PFSK-1 (cell line): ENCODE data around the gene MRPL17.

Experiments
- FOXP2 ChIP-seq: optimal IDR thresholded peaks from 2 replicates; pipeline ENCODE3; 2011; ENCODE audit warnings: borderline replicate concordance, control low read depth, inconsistent platforms; ENCODE audit not compliant: insufficient read depth; ENCODE audit errors: extremely low read length, extremely low read depth
- POLR2AphosphoS5 ChIP-seq: IDR thresholded peaks from 2 replicates; pipeline ENCODE4 v1.6.1; 2012; ENCODE audit warnings: low read depth, mild to moderate bottlenecking, control low read depth, low read length, moderate library complexity
- SIN3A ChIP-seq: IDR thresholded peaks from 2 replicates; pipeline ENCODE4 v1.6.1; 2012; ENCODE audit warnings: mild to moderate bottlenecking, low read length, moderate library complexity, borderline replicate concordance; ENCODE audit not compliant: insufficient read depth
- TAF1 ChIP-seq: IDR thresholded peaks from 2 replicates; pipeline ENCODE4 v1.6.1; 2012; ENCODE audit warnings: low read length, control low read depth, borderline replicate concordance; ENCODE audit not compliant: insufficient read depth
- TF ChIP-seq, protein P1 (sequence below), 2 experiments: IDR thresholded peaks; 2 replicates each; pipeline versions ENCODE4 v1.6.1 to v1.8.0; 2011 to 2012; ENCODE audit warnings: low read depth in 2 of 2, low read length in 2 of 2, control low read depth in 1 of 2, inconsistent platforms in 1 of 2, mild to moderate bottlenecking in 1 of 2, moderate library complexity in 1 of 2; ENCODE audit not compliant: insufficient read depth in 1 of 2

MRPL17 gene

DNA sequence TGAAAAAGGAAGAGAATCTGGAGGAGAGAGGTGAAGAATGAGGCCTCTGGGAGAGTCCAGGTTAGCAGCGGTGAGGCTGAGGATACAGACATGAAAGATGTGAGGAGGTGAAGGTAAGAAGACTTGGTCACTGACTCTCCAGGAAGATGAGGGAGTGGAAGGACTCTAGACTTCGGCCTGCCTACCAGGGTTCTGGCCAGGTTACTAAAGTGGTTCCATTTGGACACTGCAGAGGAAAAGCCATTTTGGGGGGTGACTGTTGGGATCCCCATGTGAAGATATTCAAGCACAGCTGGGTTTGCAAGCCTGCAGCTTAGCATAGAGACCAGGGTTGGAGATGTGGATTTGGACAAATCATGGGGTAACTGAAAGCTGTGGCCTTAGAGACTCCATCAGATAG is 35.3 kb downstream of the MRPL17 start:
- TF ChIP-seq POLR2AphosphoS5 = no peak
- no peak for TF ChIP-seq TAF1
- TF ChIP-seq SIN3A = no peak

DNA sequence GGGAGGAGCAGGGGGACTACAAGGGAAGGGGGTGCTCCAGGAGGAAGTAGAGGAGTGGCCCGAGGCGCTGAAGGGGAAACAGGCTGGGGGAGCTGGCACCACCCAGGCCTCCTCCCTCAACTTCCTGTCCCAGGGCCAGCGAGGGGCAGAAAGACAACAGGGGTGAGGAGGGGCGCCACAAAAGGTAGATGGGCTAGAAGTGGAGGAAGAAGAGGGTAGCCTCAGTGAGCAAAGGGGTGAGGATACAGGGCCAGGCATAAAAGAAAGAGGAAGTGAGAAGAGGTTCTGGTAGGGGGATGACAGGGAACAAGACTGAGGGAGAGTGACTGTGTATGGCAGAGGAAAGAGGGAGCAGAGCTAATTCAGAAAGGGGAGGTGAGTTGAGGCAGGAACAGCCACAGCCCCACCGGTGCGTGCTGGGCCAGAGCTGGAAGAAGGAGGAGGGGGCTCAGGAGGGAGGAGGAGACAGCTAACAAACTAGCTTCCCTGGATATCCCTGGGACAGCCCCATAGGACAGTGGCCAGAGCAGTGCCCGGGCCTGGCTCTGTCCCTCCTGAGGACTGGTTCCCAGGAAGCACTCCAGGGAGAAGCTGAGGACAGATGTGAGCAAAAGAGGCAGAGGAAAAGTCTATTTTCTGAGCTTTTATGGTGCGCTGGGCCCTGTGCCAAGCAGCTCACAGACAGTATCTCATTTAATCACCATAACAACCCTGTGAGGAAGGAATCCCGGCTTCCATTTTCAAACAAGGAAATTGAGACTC is 36.0 kb downstream of the MRPL17 start:
- TF ChIP-seq TAF1 = no peak
- TF ChIP-seq POLR2AphosphoS5 = no peak
- no peak for TF ChIP-seq SIN3A
- no peak for TF ChIP-seq FOXP2
- TF ChIP-seq, protein P1, sequence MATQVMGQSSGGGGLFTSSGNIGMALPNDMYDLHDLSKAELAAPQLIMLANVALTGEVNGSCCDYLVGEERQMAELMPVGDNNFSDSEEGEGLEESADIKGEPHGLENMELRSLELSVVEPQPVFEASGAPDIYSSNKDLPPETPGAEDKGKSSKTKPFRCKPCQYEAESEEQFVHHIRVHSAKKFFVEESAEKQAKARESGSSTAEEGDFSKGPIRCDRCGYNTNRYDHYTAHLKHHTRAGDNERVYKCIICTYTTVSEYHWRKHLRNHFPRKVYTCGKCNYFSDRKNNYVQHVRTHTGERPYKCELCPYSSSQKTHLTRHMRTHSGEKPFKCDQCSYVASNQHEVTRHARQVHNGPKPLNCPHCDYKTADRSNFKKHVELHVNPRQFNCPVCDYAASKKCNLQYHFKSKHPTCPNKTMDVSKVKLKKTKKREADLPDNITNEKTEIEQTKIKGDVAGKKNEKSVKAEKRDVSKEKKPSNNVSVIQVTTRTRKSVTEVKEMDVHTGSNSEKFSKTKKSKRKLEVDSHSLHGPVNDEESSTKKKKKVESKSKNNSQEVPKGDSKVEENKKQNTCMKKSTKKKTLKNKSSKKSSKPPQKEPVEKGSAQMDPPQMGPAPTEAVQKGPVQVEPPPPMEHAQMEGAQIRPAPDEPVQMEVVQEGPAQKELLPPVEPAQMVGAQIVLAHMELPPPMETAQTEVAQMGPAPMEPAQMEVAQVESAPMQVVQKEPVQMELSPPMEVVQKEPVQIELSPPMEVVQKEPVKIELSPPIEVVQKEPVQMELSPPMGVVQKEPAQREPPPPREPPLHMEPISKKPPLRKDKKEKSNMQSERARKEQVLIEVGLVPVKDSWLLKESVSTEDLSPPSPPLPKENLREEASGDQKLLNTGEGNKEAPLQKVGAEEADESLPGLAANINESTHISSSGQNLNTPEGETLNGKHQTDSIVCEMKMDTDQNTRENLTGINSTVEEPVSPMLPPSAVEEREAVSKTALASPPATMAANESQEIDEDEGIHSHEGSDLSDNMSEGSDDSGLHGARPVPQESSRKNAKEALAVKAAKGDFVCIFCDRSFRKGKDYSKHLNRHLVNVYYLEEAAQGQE (IDR thresholded peaks at IDR 0.05; ENCODE audit: insufficient read depth in 1 of 2, low read depth in 2 of 2, low read length in 2 of 2) = no peak

GRCh38 chr11:6646576-6646917 is 36.6 kb downstream of the MRPL17 start:
- TF ChIP-seq TAF1 = no peak
- TF ChIP-seq, protein P1 (IDR thresholded peaks at IDR 0.05; ENCODE audit: insufficient read depth in 1 of 2, low read depth in 2 of 2, low read length in 2 of 2) = peak; percentile 11 to 25; a peak in 1 of 4 replicates
- peak; percentile 61 for TF ChIP-seq FOXP2
- TF ChIP-seq POLR2AphosphoS5 = peak; percentile 59; the same call in 1 of the 2 replicates
- TF ChIP-seq SIN3A = no peak

DNA sequence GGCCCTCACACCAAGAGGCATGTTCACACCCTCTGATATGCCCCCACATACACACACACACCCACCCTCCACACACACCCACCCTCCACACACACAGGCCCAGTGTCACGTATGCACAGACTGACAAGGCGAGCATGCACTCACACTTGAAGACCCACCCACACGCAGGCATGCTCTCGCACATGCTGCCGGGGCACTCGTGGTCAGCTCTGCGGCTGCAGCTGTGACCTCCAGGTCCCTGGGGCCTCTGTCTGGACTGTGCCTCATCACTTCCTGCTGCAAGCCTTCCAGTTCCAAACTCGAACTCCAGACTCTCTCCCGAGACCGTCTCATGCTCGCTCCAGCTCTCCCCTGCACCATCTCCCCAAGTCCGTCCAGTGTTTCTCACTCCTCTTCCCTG is 37.1 kb downstream of the MRPL17 start:
- TF ChIP-seq, protein P1 (IDR thresholded peaks at IDR 0.05; ENCODE audit: insufficient read depth in 1 of 2, low read depth in 2 of 2, low read length in 2 of 2) = no peak
- TF ChIP-seq POLR2AphosphoS5 = no peak
- peak; percentile 98 for TF ChIP-seq FOXP2
- TF ChIP-seq SIN3A = peak; percentile 33; the same call in 1 of the 2 replicates
- no peak for TF ChIP-seq TAF1

DNA sequence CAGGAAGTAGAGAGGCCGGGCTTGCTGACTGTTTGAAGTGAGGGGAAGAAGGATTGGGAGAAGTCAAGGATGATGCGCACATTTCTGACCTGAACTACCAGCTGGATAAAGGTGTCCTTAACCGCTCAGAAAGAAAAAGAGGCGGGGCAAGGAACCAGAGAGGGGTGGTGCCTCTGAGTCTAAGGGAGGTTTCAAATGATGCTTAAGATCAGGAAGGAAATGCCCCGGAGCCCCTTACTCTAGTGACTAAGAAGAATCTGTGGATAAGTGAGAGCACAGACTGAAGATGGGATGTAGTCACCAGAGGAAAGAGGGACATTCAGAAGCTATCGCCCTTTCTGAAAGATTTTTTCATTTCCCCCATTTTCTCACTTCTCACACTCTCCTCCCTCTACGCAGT is 40.2 kb downstream of the MRPL17 start:
- TF ChIP-seq, protein P1 (IDR thresholded peaks at IDR 0.05; ENCODE audit: insufficient read depth in 1 of 2, low read depth in 2 of 2, low read length in 2 of 2) = no peak
- no peak for TF ChIP-seq POLR2AphosphoS5
- TF ChIP-seq FOXP2 = no peak
- no peak for TF ChIP-seq TAF1
- TF ChIP-seq SIN3A = no peak
